GM19043 (cell line): ENCODE data around the gene CSNK1D.
A peak's percentile ranks its signal among the peaks of the same experiment; 100 is the strongest.

Experiments used
- ATAC-seq: cut with Tn5 transposase; IDR thresholded peaks from one replicate; pipeline ENCODE4 v1.9.1; 2021; ENCODE audit warnings: low read depth; ENCODE audit not compliant: unreplicated experiment

The CSNK1D gene

DNA sequence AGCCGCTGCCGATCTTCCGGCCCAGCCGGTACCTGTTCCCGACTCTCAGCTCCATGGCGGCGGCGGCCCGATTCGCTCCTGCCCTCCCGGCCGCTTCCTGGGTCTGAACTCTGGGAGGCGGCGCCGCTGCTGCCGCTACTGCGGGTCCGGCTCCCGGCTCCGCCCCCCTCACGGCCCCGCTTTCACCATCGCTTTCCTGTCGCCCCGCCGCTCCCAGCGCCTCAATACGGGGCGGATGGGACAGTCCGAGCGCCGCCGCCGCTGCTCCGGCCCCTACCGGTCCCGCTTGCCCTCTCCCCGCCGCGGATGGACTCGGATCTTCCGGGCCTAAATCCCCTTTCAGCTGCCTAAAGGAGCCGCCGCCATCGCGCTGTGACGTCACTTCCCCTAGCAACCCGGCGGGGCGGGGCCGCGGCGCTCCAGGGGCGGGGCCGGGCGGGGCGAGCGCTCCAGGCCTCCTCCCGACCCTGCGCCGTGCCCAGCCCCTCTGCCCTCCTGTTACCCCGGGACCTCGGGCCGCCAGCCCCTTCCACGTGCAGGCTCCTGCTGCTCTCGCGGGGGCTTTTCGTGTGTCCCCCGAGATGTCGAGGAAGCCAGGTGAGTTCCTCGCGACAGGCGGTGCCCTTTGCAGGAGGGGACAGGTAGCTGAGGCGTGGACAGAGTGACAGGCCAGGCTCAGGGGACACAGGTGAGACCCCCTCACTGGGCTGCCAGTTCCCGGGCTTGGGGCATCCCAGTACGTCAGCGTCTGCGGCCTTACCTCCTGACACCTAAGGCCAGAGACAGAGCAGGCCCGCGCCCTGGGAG, at the start of gene CSNK1D:
Gene CSNK1D, minus strand, starts transcription at position 374 of the 807 bp plus-strand sequence. Its CDS starts 319 bp downstream, at position 55.
- ATAC-seq = peak; percentile 86

DNA sequence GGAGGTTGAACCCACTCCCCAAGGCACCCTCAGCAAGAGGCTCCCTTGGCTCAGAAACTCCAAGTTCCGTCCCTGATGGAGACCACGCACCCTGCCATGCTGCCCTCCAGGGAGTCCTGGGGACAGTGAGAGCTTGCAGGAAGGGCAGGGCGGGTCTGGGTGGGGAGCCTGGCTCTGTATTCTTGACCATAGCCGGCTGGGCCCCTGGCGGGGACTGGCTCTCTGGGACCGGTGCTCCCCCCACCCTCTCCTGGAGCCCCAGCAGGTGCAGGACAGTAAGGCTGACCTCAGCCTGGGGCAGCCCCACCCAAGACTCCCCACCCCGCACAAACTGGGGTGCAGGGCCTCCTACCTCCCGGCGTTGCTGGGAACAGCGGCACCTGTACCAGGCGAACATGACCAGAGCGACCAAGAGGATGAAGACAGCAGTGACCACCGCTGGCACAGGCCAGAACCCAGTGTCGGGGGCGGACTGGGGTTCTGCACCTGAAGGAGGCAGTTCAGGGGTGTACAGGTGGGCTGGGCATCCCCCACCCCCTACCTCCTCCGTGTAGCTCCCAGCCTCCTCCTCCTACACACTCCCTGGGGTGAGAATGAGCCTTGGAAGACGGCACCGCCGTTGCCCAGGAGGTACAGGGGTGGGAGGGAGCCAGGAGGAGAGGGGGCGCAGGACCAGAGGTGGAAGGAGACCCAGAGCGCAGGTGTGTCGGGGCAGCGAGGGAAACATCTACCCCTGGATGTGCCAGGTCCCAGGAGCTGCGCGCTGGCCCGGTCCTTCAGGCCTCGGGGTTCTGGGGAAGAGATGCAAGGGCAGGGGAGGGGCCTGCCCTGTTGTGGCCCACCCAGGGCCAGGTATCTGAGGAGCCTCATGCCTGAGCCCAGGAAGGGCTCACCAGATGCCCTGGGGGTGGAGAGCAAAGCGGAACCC, 49.3 kb upstream of the CSNK1D start:
- no peak for ATAC-seq

DNA sequence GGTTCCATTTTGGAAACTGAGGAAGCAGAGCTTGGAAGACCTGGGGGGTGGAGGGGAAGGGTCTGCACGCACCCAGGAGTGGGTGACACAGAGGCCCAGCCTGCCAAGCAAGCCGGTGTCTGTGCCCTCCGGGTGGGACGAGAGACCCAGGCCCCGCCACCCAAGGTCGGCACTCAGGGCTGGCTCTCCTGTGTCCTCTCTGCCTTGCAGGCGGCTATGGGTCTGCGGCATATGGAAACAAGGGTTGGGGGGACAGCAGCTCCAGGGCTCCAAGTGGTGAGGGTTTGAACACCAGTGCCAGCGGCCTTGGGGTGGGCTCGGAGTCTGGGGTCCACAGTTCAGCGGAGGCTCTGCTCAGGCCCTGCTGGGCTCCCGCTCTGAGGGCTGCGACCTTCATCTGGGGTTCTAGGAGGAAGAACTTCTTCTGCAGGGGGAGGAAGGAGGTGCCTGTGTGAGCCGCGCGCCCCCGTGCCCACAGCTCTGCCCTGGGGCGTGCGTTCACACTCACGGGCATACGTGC, 48.5 kb upstream of the CSNK1D start:
- ATAC-seq = no peak

DNA sequence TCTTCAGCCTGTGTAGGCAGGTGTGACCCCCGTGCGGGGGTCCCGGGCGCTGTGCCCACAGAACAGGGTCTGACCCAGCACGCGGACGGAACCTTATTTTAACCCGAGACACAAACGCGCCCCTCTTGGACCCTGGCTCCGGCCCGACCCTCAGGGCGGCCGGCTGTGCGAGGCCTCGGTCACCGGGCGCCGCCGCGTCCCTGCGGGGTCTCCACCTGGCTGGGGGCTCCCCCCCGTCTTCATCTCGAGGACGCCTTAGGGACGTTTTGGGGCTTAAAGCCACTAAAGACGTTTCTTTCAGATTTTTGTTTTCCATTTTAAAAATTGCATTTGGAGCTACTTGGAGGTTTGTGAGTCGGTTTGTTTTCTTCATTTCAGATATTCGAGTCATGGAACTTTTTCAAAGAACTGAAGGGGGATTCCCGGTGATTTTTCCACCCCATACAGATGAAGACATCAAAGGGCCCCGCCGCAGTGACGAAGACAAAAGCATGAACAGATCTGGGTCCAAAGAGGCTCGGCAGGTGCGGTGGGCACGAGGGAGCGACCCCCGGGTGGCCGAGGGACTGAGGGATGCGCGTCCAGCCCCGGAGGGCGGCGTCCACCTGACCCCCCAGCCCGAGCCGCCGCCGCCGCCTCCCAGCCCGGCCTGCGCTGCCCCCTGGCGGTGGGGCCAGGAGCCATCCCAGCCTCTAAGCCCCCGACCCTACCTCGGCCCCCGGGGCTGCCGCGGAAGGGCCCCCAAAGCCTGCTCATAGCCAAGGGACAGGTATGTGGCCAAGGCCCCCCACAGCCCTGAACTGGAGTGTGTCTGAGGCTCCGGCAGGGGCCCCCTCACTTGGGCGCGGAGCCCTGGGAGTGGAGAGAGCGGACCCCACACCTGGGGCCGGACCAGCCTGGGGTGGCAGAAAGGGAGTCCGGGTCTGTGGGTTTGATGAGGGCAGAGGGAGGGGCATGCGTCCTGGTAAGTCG, 47.7 kb upstream of the CSNK1D start:
- no peak for ATAC-seq

DNA sequence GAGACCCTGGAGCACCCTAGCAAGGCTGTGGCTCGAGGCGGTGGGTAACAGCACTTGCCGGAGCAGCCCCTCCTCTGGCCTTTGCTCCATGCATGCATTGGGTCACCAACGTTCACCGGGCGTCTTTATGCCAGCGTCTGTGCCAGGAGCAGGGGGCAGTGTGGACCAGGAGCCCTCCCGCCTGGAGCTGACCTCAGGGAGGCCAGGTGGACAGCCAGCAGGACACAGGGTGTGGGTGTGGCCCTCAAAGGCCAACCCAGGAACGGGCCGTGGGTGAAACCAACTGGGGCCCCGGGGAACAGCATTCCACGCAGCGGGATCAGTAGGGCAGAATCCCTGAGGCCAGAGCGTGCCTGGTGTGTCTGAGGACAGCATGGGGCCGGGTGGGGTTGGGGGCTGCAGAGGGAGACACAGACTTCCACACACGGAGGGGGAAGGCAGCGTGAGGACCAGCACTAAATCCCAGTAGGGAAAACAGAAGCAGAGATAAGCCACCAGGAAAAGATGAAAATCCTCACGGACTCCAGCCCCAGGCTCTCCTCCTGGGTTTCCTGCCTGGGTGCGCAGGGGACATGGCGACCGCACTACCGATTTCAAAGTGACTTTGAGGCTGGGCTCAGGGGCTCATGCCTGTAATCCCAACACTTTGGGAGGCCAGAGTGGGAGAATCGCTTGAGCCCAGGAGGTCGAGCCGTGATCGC, 46.8 kb upstream of the CSNK1D start:
- ATAC-seq = no peak

DNA sequence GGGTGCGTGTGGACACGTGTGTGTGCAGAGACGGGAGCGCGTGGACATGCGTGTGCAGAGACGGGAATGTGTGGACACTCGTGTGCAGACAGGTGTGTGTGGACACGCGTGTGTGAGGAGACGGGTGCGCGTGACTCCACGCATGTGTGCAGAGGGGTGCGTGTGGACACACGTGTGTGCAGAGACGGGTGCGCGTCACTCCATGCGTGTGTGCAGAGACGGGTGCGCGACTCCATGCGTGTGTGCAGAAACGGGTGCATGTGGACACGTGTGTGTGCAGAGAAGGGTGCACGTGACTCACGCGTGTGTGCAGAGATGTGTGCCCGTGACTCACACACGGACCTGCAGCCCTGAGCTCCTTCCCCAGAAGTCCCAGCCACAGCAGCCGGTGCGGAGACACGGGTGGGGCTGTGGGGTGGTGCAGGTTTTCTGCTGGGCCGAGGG, 46.1 kb upstream of the CSNK1D start:
- no peak for ATAC-seq

DNA sequence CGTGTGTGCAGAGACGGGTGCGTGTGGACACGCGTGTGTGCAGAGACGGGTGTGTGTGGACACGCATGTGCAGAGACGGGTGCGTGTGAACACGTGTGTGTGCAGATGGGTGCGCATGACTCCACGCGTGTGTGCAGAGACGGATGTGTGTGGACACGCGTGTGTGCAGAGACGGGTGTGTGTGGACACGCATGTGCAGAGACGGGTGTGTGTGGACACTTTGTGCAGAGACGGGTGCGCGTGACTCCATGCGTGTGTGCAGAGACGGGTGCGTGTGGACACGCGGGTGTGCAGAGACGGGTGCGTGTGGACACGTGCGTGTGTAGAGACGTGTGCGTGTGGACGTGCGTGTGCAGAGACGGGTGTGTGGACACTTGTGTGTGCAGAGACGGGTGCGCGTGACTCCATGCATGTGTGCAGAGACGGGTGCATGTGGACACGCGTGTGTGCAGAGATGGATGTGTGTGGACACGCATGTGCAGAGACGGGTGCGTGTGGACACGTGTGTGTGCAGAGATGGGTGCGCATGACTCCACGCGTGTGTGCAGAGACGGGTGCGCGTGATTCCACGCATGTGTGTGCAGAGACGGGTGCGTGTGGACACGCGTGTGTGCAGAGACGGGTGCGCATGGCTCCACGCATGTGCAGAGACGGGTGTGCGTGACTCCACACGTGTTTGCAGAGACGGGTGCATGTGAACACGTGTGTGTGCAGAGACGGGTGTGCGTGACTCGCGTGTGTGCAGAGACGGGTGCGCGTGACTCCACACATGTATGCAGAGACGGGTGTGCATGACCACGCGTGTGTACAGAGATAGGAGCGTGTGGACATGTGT, 45.5 kb upstream of the CSNK1D start:
- ATAC-seq = no peak

DNA sequence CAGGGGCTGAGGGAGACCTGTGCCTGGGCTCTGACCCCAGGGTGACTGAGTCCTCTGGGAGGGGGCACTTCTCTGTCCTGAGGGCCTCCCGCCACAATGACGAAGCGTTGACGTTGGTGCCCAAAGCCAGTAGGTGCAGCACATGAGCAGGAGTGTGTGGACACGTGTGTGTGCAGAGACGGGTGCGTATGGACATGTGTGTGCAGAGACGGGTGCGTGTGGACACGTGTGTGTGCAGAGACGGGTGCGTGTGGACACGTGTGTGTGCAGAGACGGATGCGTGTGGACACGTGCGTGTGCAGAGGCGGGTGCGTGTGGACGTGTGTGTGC, 44.6 kb upstream of the CSNK1D start:
- no peak for ATAC-seq

DNA sequence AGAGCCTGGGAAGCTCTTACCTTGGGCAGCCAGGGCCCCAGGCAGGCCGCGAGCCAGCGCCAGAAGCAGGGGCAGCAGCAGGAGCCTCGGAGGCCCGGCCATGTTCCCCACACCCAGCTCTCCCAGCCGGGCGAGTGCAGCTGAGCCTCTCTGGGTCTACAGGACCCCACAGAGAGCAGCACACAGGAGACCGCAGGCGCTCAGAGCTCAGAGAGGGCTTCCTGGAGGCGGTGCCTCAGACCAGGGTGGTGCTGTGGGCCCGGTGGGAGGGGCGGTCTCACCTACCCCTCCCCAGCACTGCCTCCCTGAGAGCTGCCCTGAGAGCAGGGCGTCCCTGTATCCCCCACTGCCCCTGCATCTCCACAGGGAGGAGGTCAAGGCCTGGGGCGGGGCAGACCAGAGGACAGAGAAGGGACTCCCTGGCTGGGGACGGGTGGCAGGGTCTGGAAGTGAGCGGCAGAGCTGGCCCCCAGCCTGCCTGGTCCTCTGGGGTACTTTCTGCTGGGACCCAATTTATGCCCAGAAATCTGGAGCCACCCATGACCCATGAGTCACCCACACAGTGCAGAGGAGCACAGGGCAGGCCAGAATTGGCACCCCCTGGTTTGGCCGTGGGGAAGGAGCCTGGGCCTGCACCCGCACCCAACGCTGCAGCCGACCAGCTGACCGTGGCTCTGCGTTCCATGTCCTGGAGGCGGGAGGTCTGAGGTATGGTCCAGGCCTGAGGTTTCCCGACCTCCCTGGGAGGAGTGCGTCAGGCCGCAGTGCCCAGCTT, 44.1 kb upstream of the CSNK1D start, which contains the start of gene CD7:
Gene CD7, minus strand, starts transcription at position 215 of the 775 bp plus-strand sequence. Its CDS starts 113 bp downstream, at position 102.
- no peak for ATAC-seq

DNA sequence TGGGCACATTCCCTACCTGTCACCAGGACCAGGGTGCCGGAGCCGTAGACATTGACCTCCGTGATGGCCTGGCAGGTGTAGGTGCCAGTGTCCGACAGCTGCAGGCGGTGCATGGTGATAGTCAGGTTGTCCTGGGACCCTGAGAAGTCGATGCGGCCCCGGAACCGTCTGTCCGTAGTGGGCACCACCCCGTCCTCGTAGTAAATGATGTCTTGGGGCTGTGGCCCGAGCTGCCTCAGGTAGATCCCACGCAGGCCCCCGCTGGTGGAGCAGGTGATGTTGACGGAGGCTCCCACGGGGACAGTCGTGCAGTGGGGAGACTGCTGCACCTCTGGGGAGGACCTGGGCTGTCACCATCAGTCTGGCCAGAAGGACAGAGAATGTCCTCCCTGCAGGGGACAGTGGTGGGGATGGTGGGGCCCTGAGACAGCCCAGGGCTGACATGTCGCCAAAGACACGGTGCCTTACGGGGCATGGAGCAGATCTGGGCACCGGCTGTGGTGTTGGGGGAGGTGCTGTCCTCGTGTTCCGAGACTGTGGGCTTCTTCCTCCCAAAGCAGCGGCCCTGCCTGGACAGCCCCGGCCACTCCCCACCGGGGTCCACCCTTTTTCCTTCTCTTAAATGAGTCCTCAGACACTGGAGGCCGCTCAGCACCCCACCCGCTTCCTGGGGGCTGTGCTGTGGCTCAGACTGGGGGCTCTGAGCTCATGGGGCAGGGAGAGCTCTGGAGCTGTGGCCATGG, 43.3 kb upstream of the CSNK1D start:
- ATAC-seq = no peak

DNA sequence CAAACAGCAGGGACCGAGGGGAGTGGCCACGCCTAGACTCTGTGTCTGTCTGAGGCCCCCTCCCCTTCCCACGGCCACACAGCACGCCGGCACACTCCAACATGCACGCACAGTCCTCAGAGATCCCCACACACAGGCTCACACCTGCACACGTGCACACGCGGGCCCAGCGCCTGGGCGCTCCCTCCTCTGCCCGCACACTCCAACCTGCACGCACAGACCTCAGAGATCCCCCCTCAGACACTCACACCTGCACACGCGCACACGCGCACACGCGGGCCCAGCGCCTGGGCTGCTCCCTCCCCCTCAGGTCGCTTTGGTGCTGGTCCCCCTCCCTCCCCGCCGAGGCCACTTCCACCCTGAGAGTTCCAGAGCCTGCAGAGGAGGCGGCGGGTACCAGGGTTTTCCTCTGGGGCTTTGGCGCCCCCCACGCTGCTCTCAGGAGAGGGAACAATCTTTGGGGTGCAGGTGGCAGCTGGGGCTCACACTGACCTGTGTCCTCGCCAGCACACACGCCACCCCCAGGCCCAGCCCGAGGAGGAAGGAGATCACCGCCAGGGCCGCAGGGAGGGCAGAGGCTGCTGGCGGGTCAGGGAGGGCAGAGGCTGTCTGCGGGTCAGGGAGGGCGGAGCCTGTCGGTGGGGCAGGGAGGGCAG, 42.3 kb upstream of the CSNK1D start:
- no peak for ATAC-seq

DNA sequence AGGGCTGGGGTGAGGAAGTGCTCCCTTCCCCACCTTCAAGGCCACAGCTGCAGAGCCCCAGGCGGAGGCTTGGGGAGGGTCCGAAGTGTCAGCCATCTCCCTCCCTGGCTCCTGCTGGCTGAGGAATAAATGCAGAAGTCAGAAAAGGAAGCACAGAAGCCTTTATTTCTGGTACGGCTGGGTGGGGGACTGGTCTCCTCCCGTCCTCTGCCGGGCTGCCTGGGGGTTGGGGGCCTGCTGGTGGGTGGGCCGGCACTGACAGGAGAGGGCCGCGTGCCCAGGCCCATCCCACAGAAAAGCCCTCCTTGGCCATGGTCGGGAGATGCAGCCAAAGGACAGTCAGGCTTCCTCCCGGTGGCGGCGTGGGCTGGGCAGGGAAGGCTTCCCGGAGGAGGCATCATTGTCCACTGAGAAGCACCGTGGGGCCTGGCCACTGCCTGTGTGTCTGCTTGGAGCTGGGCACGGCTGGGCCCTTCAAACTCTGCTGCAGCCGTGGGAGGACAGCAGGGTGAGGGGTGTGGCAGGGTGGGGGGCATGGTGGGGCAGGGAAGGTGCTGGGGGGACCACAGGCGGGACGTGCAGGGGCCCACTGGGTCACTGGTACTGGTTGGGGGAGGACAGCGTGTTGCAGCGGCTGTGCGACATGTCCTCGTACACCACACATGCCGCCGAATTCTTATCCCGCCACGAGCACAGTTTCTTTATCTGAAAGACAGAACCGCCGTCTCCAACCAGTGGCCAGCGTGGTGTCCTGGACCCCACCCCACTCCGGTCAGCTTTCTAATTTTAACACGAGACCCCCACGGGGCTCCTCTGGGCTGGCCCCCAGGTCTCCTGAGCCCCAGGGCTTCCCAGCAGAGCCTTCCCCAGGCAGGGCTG, 41.5 kb upstream of the CSNK1D start:
- ATAC-seq = no peak

DNA sequence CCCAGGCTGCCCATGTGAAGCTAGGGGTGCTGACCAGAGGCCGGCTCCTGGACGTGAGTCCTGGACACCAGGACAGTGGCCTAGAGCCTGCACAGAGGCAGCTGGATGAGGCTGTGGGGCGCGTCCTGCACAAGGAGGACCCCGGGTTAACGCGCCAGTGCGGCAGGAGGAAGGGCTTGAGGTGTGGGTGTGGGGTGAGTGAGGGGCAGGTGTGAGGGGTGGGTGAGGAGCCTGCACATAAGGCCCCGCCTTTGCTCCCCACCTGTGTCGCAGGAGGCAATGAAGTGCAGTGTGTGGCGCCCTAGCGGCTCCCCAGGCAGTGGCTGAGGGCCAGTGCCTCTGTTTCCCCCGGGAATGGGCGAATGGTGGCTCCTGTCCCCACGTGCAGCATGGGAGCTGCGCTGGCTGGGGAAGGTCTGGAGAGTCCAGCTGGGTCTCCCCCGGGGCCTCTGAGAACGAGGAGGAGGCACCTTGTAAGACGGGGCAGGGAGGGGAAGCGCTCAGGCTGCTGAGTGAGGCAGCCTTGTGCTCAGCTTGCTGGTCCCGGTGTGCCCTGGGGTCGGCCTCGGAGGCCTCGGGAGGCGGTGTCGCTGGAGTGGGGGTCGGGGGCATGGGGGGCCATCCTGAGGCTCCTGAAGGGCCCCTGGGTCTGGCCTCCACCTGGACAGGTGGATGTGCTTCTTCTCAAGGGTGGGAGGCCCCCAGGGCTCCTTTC, 40.7 kb upstream of the CSNK1D start:
- ATAC-seq = no peak

DNA sequence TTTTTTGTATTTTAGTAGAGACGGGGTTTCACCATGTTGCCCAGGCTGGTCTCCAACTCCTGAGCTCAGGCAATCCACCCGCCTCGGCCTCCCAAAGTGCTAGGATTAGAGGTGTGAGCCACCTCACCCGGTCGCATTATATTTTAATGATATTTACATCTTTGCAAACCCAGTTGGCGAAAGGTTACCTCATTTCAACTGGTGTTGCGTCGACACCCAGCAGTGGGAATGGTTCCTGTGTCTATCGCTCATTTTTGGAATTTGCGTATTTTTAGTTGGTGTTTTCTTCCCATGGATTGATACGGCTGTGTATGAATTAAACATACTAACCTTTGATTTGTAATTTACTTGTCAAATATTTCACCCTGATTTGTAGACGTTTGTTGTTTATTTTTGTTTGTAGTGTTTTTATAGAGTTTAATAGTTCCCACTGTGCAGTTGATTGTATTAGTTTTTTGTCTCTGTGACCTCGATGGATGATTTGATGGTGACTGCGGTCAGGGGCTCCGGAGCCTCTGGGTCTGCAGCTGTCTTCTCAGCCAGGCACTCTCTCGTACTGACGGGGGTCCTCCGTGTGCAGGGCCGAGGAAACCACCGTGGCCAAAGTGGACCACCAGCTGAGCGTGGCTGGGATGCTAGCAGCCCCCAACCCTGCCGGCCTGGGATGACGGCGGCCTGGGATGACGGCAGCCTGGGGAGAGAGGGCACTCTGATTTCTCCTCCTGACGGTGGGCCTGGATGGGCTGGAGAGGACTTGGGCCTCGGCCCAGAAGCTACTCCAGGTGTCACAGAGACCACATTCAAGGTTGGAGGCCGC, 39.9 kb upstream of the CSNK1D start:
- ATAC-seq = no peak
